ENCODE data around the gene SQSTM1. TPM values are rescaled to one million over a fixed set of nuclear protein-coding genes. Genes with fewer than 3 reads are reported as not detected.

SQSTM1 gene
- total and polyA plus RNA-seq, 2 of the 8 experiments (the other 6 are each of a cell fraction or from before 2014, with no cell fraction given): 78.6 to 110 TPM

GRCh38 chr5:179805529-179806249 lies 15.0 kb upstream of the SQSTM1 start:
- 20% methylated on average over 29 of the region's 65 CpGs; no CpG with 5 or more reads in 1 of the 2 experiments for WGBS, 2 experiments (ENCODE audit: extremely low coverage in 1 of 2, insufficient coverage in 1 of 2, insufficient read length in 1 of 2, insufficient replicate concordance in 2 of 2, low coverage in 1 of 2, low lambda C conversion rate in 2 of 2, missing lambda C conversion rate in 1 of 2)

More at GRCh38 chr5:179805529-179806249, 15.0 kb upstream of the SQSTM1 start:
- Histone ChIP-seq H3K27ac (ENCODE audit: low read depth, low read length) (no peak overlapping the region; the same call in 1 of the 2 replicates), H3K4ac (replicated peaks; ENCODE audit: insufficient read length, low read depth, low read length) (peak overlapping the region; percentile 65), H3K4me1 (replicated peaks in 1 of 4; ENCODE audit: control insufficient read depth in 3 of 4, insufficient read depth in 4 of 4, low read length in 3 of 4) (peaks cover 0 to 32% (median 30%) of the 10 kb centered on the region in 4 experiments; a peak in 6 of 7 replicates), H2AFZ (ENCODE audit: low read length) (no peak overlapping the region), H4K8ac (ENCODE audit: extremely low read depth, insufficient read depth, low read length) (peak overlapping the region; percentile 85), H3K79me2 (ENCODE audit: control insufficient read depth in 1 of 2, insufficient read depth in 2 of 2, low read length in 2 of 2) (peaks cover 0 to 22% of the 10 kb centered on the region in 2 experiments; a peak in 2 of 4 replicates), H3K27me3 (replicated peaks in 1 of 4; ENCODE audit: control insufficient read depth in 3 of 4, extremely low read depth in 1 of 4, insufficient read depth in 3 of 4, low read length in 3 of 4) (no peaks in the 10 kb centered on the region), H3K14ac (ENCODE audit: insufficient read length) (no peak overlapping the region), H2BK120ac (replicated peaks; ENCODE audit: low read depth, low read length) (no peak overlapping the region), H3K23me2 (ENCODE audit: low read depth, low read length) (peaks cover 10% of the 10 kb centered on the region; the same call in 1 of the 2 replicates), H3K9me3 (ENCODE audit: insufficient read depth in 2 of 2, low read depth in 1 of 2, low read length in 1 of 2) (no peaks in the 10 kb centered on the region), H4K5ac (ENCODE audit: insufficient read length, low read depth, low read length) (peak overlapping the region; percentile 73), H3K4me3 (ENCODE audit: extremely low read depth in 1 of 4, insufficient read depth in 2 of 4, low read depth in 3 of 4, low read length in 4 of 4) (peak overlapping the region; percentile 58 to 78 (median 66)), H4K20me1 (replicated peaks in 1 of 2; ENCODE audit: control insufficient read depth in 1 of 2, insufficient read depth in 2 of 2, low read length in 2 of 2) (peaks cover 8 to 23% of the 10 kb centered on the region in 2 experiments), H2BK20ac (ENCODE audit: low read length) (no peak overlapping the region), H2BK5ac (ENCODE audit: low read depth, low read length) (peak overlapping the region; percentile 85; the same call in 1 of the 2 replicates), H2AK5ac (ENCODE audit: low read depth, low read length) (no peak overlapping the region), H3K9ac (replicated peaks in 1 of 4; ENCODE audit: extremely low read depth in 1 of 4, low read depth in 3 of 4, low read length in 3 of 4) (peak overlapping the region in 3 of 4 experiments; percentile 55 to 77 (median 58); a peak in 5 of 7 replicates), H2BK12ac (ENCODE audit: low read depth, low read length) (peak overlapping the region; percentile 17; the same call in 1 of the 2 replicates), H3K18ac (ENCODE audit: extremely low read depth, low read length) (peak overlapping the region; percentile 60), H3K56ac (replicated peaks; ENCODE audit: insufficient read length, low read depth, low read length) (peak overlapping the region; percentile 30), H3K23ac (ENCODE audit: insufficient read length) (no peak overlapping the region), H3K4me2 (ENCODE audit: insufficient read depth in 1 of 2, low read depth in 2 of 2, low read length in 2 of 2) (peak overlapping the region; percentile 75 to 82), H3K36me3 (ENCODE audit: control insufficient read depth in 2 of 4, insufficient read depth in 4 of 4, low read length in 3 of 4) (peaks cover 0 to 4% (median 0%) of the 10 kb centered on the region in 4 experiments; a peak in 2 of 8 replicates), H2BK15ac (ENCODE audit: low read length) (no peak overlapping the region; the same call in 1 of the 2 replicates), H3K79me1 (ENCODE audit: low read depth, low read length) (peaks cover 11% of the 10 kb centered on the region), H4K91ac (replicated peaks; ENCODE audit: insufficient read length, low read length) (peak overlapping the region; percentile 84)
- no peak for DNase-seq (ENCODE audit: low read depth in 1 of 2, low spot score in 2 of 2)
- TF ChIP-seq SRF (IDR thresholded peaks at IDR 0.05; ENCODE audit: low read depth, low read length) (no peak), POLR2A (IDR thresholded peaks at IDR 0.05; ENCODE audit: control extremely low read depth in 1 of 2, low read depth in 2 of 2, low read length in 2 of 2) (no peak), PHF8 (conservative IDR thresholded peaks at IDR 0.05; ENCODE audit: low read depth, low read length) (peak; percentile 12; the same call in 1 of the 2 replicates), CBX5 (IDR thresholded peaks at IDR 0.05; ENCODE audit: low read depth, low read length) (no peak)
- TF ChIP-seq, protein P1, sequence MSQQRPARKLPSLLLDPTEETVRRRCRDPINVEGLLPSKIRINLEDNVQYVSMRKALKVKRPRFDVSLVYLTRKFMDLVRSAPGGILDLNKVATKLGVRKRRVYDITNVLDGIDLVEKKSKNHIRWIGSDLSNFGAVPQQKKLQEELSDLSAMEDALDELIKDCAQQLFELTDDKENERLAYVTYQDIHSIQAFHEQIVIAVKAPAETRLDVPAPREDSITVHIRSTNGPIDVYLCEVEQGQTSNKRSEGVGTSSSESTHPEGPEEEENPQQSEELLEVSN (IDR thresholded peaks at IDR 0.05): 0 out of 2 replicates have a peak, but pooled peaks have one; percentile 9
- no peak for FAIRE-seq
- CTCF ChIA-PET (ENCODE audit: partially characterized antibody): interaction anchor here (0.9 to 1.2 kb wide), 3 partner anchors 9 to 32 kb away, joined by 3 to 4 read pairs (median 4); partner anchors contain the start of gene SQSTM1
- POLR2A ChIA-PET (ENCODE audit: partially characterized antibody): interaction anchor here (0.6 to 16.9 kb wide), 6 partner anchors 10 to 182 kb away, joined by 3 to 207 read pairs (median 4); partner anchors contain the start of genes HNRNPH1, LTC4S and SQSTM1

All from H1 (cell line).